PC-3 (cell line): Measurements from ENCODE around the gene ATP5F1E. TPM values are rescaled to one million over a fixed set of nuclear protein-coding genes. Genes with fewer than 3 reads are reported as not detected.

Source experiments
- ATAC-seq: fragments of 200-7000 bp; cut with Tn5 transposase; 2 replicates; pipeline ENCODE4 v1.9.1; 2020; ENCODE audit warnings: mild to moderate bottlenecking, moderate library complexity
- BruUV-seq: library from RNA; stranded (reverse); fragments of 400-500 nt; replicated peaks from 2 replicates; lab custom pipeline; 2021; lab: Mats Ljungman, UMichigan
- CTCF ChIA-PET: fragments of 300-600 bp; sonication (Branson Sonifier 250); formaldehyde crosslinking; loops from one replicate; lab custom pipeline; 2022; ENCODE audit warnings: antibody characterized with exemption; lab: Charles Lee
- POLR2A ChIA-PET: fragments of 300-600 bp; sonication (Branson Sonifier 250); formaldehyde crosslinking; loops from one replicate; lab custom pipeline; 2022; ENCODE audit warnings: antibody characterized with exemption; ENCODE audit not compliant: unreplicated experiment; lab: Charles Lee
- DNase-seq: peaks from one replicate; pipeline ENCODE4 v3.0.0-alpha.2; 2015
- H2AFZ ChIP-seq: fragments of 300-600 bp; sonication (generic); 2 replicates; pipeline ENCODE4 v1.6.0; 2016; ENCODE audit warnings: antibody characterized with exemption, low read length
- H3F3A ChIP-seq: fragments of 300-600 bp; sonication (generic); one replicate; pipeline ENCODE4 v1.6.0; 2017; ENCODE audit warnings: antibody characterized with exemption, low read length, control low read depth, mild to moderate bottlenecking; ENCODE audit not compliant: unreplicated experiment
- H3K27ac ChIP-seq: fragments of 300-600 bp; sonication (generic); 2 replicates; pipeline ENCODE4 v1.5.1; 2016; ENCODE audit warnings: mild to moderate bottlenecking, low read length
- H3K27me3 ChIP-seq: fragments of 300-600 bp; sonication (generic); 2 replicates; pipeline ENCODE4 v1.6.1; 2016; ENCODE audit warnings: low read length, mixed read lengths
- H3K36me3 ChIP-seq: fragments of 300-600 bp; sonication (generic); 2 replicates; pipeline ENCODE4 v1.6.1; 2016; ENCODE audit warnings: low read depth, mixed run types, low read length, mixed read lengths
- H3K4me1 ChIP-seq: fragments of 300-600 bp; sonication (generic); 2 replicates; pipeline ENCODE4 v1.5.1; 2016; ENCODE audit warnings: low read length; ENCODE audit not compliant: insufficient read depth
- H3K4me2 ChIP-seq: fragments of 300-600 bp; sonication (generic); 2 replicates; pipeline ENCODE4 v1.6.0; 2016; ENCODE audit warnings: low read length
- H3K4me3 ChIP-seq: fragments of 300-600 bp; sonication (generic); 2 replicates; pipeline ENCODE4 v1.5.1; 2016; ENCODE audit warnings: mild to moderate bottlenecking, low read length, mixed read lengths
- H3K79me2 ChIP-seq: fragments of 300-600 bp; sonication (generic); 2 replicates; pipeline ENCODE4 v1.6.1; 2017; ENCODE audit warnings: low read length, mixed read lengths
- H3K9ac ChIP-seq: fragments of 300-600 bp; sonication (generic); 2 replicates; pipeline ENCODE4 v1.6.0; 2016; ENCODE audit warnings: mild to moderate bottlenecking, low read length
- H3K9me2 ChIP-seq: fragments of 300-600 bp; sonication (generic); replicated peaks from 2 replicates; pipeline ENCODE4 v1.6.1; 2016; ENCODE audit warnings: mixed run types, low read length, mixed read lengths
- H3K9me3 ChIP-seq: fragments of 300-600 bp; sonication (generic); 2 replicates; pipeline ENCODE4 v1.6.1; 2016; ENCODE audit warnings: low read length, mixed read lengths
- H4K20me1 ChIP-seq: fragments of 300-600 bp; sonication (generic); 2 replicates; pipeline ENCODE4 v1.6.1; 2016; ENCODE audit warnings: low read length, mixed read lengths
- EZH2 ChIP-seq: fragments of 300-600 bp; sonication (generic); IDR thresholded peaks from one replicate; pipeline ENCODE4 v1.6.1; 2017; ENCODE audit warnings: antibody characterized with exemption, mild to moderate bottlenecking, low read length; ENCODE audit not compliant: unreplicated experiment
- EZH2phosphoT487 ChIP-seq: fragments of 300-600 bp; sonication (generic); IDR thresholded peaks from 2 replicates; pipeline ENCODE4 v1.6.1; 2018; ENCODE audit warnings: mild to moderate bottlenecking, antibody characterized with exemption, low read length, borderline replicate concordance
- intact Hi-C: fragments of 100-400 bp; cut with micrococcal nuclease; formaldehyde crosslinking; loops from 2 replicates; pipeline ENCODE4 v1.9.0; 2023
- total RNA-seq: library from RNA; depleted of rRNA; stranded (reverse); fragments of >200 nt; gene quantifications from 2 replicates; pipeline ENCODE4 v1.2.3, GENCODE V29; 2014
- TF ChIP-seq, protein P1 (sequence below): fragments of 300-600 bp; sonication (generic); conservative IDR thresholded peaks from 2 replicates; pipeline ENCODE4 v1.5.1; 2017; ENCODE audit warnings: antibody characterized with exemption, low read depth, mild to moderate bottlenecking, low read length

The ATP5F1E gene
- total RNA-seq, 1 experiment from 2014 or later: 58.5 TPM

DNA sequence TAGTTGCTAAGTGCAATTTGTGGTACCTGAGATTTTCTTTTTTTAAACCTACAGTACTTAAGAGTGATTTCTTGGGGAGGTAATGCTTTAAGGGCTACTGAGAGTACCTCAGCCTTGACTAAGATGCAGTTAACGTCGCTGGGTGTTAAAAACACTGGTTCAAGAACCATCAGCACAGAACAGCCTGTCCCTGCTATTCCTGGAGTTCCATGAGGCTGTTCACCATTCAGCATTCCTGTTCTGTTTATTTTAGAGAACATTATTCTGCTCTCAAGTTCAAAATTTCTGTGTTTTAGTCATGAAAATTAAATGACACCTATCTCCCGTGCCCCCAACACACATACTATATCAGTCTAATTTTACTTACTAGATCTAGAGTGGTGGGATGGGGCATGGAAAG lies 12.2 kb upstream of the ATP5F1E start:
- CTCF ChIA-PET: no interaction called here
- TF ChIP-seq EZH2phosphoT487 (no peak), EZH2 (no peak)
- ATAC-seq: no peak

DNA sequence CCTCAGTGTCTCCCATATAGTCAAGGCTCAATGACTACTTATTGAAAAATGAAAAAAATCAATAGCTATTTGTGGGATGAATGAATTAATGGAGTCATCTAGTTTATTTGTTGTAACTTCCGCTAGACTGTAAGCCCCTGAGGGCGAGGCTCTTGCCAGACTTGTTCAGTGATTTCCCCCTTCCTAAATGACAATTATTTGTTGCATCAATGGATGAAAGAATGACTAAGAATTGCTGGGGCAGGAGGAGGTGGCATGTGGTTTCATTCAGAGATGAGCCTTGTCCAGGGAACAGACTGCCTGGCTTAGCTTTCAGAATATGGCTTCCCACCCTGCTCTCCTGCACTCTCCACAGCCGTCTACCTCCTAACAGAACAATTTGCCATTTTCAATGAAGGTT lies 11.6 kb upstream of the ATP5F1E start:
- peak overlapping the region; percentile 74; the same call in 1 of the 2 replicates for H2AFZ ChIP-seq
- H3K36me3 ChIP-seq: peaks cover 17% of the 10 kb centered on the region; the same call in 1 of the 2 replicates
- peaks cover 62% of the 10 kb centered on the region for H3K4me1 ChIP-seq
- intact Hi-C loops: loop anchor here (5.0 kb wide), 1 partner anchor 391 kb away; the partner anchor contains the start of gene STX16
- peaks cover 4% of the 10 kb centered on the region for H3F3A ChIP-seq
- peak overlapping the region; percentile 87 for H3K27ac ChIP-seq
- H3K27me3 ChIP-seq: no peaks in the 10 kb centered on the region
- CTCF ChIA-PET: no interaction called here
- POLR2A ChIA-PET: interaction anchor here (0.5 kb wide), 1 partner anchor 87 kb away, joined by 3 read pairs; no protein-coding TSS in a partner anchor
- no TSS peak for BruUV-seq
- no peaks in the 10 kb centered on the region for H3K9me2 ChIP-seq
- peak overlapping the region; percentile 67 for H3K4me2 ChIP-seq
- no peak for ATAC-seq
- peaks cover 29% of the 10 kb centered on the region for H4K20me1 ChIP-seq
- H3K4me3 ChIP-seq: no peak overlapping the region
- TF ChIP-seq EZH2phosphoT487 (no peak), EZH2 (no peak)
- TF ChIP-seq, protein P1, sequence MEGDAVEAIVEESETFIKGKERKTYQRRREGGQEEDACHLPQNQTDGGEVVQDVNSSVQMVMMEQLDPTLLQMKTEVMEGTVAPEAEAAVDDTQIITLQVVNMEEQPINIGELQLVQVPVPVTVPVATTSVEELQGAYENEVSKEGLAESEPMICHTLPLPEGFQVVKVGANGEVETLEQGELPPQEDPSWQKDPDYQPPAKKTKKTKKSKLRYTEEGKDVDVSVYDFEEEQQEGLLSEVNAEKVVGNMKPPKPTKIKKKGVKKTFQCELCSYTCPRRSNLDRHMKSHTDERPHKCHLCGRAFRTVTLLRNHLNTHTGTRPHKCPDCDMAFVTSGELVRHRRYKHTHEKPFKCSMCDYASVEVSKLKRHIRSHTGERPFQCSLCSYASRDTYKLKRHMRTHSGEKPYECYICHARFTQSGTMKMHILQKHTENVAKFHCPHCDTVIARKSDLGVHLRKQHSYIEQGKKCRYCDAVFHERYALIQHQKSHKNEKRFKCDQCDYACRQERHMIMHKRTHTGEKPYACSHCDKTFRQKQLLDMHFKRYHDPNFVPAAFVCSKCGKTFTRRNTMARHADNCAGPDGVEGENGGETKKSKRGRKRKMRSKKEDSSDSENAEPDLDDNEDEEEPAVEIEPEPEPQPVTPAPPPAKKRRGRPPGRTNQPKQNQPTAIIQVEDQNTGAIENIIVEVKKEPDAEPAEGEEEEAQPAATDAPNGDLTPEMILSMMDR: no peak
- H3K9ac ChIP-seq: peak overlapping the region; percentile 57
- peaks cover 40% of the 10 kb centered on the region for H3K79me2 ChIP-seq
- H3K9me3 ChIP-seq: no peaks in the 10 kb centered on the region
- DNase-seq: peak; percentile 89

More for the DNA sequence above, 12.2 kb upstream of the ATP5F1E start:
- intact Hi-C loops: loop anchor here (5.0 kb wide), 1 partner anchor 392 kb away; the partner anchor contains the start of gene STX16
- Histone ChIP-seq H3K79me2 (peaks cover 34% of the 10 kb centered on the region), H3K27ac (peak overlapping the region; percentile 87), H4K20me1 (peaks cover 24% of the 10 kb centered on the region), H3K9me2 (no peaks in the 10 kb centered on the region), H3K36me3 (peaks cover 13% of the 10 kb centered on the region; the same call in 1 of the 2 replicates), H3K9me3 (no peaks in the 10 kb centered on the region), H3K9ac (peak overlapping the region; percentile 37), H2AFZ (peak overlapping the region; percentile 74; the same call in 1 of the 2 replicates), H3K4me3 (no peak overlapping the region), H3F3A (peaks cover 4% of the 10 kb centered on the region), H3K4me1 (peaks cover 61% of the 10 kb centered on the region), H3K4me2 (peak overlapping the region; percentile 67), H3K27me3 (no peaks in the 10 kb centered on the region)
- POLR2A ChIA-PET: no interaction called here
- TSS peak; percentile 34 for BruUV-seq
- peak; percentile 5 for DNase-seq

DNA sequence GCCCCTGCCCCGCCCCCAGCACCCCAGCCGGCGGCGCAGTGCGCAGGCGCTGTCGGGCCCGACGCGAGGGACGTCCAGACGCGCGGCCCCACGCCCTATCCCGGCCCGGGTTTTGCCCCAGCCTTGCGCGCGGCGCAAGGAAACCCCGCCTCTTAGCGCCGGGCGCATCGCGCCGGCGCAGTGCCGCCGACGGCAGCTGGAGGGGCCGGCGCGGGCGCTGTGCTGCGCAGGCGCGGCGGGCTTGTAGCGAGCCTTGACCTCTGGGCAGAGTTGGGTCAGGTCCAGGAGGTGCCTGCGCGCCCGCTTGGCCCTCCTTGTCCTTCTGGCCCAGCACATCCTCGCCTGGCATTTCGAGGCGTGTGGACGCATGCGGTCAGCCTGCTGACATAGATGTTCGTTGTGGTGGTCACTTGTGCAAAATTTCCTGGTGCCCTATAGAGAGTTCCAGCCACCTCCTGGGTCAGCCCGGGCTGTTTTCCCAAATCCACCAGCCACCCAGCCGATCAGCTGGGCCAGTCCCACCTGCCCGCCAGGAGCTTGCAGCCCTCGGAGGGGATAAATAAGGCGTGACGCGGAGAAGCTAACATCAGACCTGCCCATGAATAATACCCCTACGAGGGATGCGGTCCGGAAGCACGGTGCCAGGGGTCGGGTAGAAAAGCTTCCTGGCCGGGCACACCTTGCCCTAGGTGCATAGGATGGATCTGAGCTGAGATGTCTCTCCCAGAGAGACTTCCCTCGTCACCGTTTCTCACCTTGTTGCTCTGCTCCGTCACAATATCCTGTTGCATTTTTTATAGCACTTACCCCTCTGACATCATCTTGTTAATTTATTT lies 10.9 kb upstream of the ATP5F1E start:
- H3K79me2 ChIP-seq: peaks cover 46% of the 10 kb centered on the region
- H4K20me1 ChIP-seq: peaks cover 33% of the 10 kb centered on the region
- H3K4me2 ChIP-seq: peak overlapping the region; percentile 93
- H3K9ac ChIP-seq: peak overlapping the region; percentile 92
- ATAC-seq: peak; percentile 93
- H3K4me3 ChIP-seq: peak overlapping the region; percentile 72
- CTCF ChIA-PET: no interaction called here
- POLR2A ChIA-PET: interaction anchor here (0.5 to 1.0 kb wide), 4 partner anchors 11 to 152 kb away, joined by 3 to 4 read pairs (median 4); partner anchors contain the start of gene ATP5F1E
- DNase-seq: peak; percentile 99
- peaks cover 4% of the 10 kb centered on the region for H3F3A ChIP-seq
- H2AFZ ChIP-seq: peak overlapping the region; percentile 82
- H3K9me2 ChIP-seq: no peaks in the 10 kb centered on the region
- no peaks in the 10 kb centered on the region for H3K27me3 ChIP-seq
- peak overlapping the region; percentile 87 for H3K27ac ChIP-seq
- TF ChIP-seq EZH2phosphoT487 (no peak), EZH2 (no peak)
- TF ChIP-seq, protein P1: no peak
- H3K9me3 ChIP-seq: no peaks in the 10 kb centered on the region
- peaks cover 55% of the 10 kb centered on the region for H3K4me1 ChIP-seq
- intact Hi-C loops: loop anchor here (1.0 to 5.0 kb wide), 3 partner anchors 11 to 391 kb away; partner anchors contain the start of genes ATP5F1E, NELFCD and STX16
- peaks cover 23% of the 10 kb centered on the region; the same call in 1 of the 2 replicates for H3K36me3 ChIP-seq
- BruUV-seq: no TSS peak
